IMR-90 (cell line): ENCODE data around the gene AZU1. TPM values are rescaled to one million over a fixed set of nuclear protein-coding genes. Genes with fewer than 3 reads are reported as not detected.
A peak's percentile ranks its signal among the peaks of the same experiment; 100 is the strongest.

Experiments
- ATAC-seq: fragments of 200-7000 bp; cut with Tn5 transposase; 2 replicates; pipeline ENCODE4 v1.9.1; 2020; ENCODE audit warnings: low read depth, mild to moderate bottlenecking, moderate library complexity
- BruUV-seq: library from RNA; stranded (reverse); fragments of 400-500 nt; replicated peaks from 2 replicates; lab custom pipeline; 2021; lab: Mats Ljungman, UMichigan
- CTCF ChIA-PET: fragments of 300-600 bp; formaldehyde crosslinking; extraction: SDS; loops from one replicate; lab custom pipeline; 2021; ENCODE audit warnings: antibody characterized with exemption; lab: Yijun Ruan, JAX
- POLR2A ChIA-PET: fragments of 300-600 bp; sonication (Branson Sonifier 250); formaldehyde crosslinking; loops from one replicate; lab custom pipeline; 2022; ENCODE audit warnings: antibody characterized with exemption; ENCODE audit not compliant: unreplicated experiment; lab: Charles Lee
- DNase-seq: peaks from one replicate; pipeline ENCODE4 v3.0.0; 2013
- H2AFZ ChIP-seq: replicated peaks from 2 replicates; pipeline ENCODE3; 2013; ENCODE audit warnings: low read length, mild to moderate bottlenecking; ENCODE audit not compliant: poor library complexity
- H2AK5ac ChIP-seq: 2 replicates; pipeline ENCODE4 v1.6.1; 2013; ENCODE audit warnings: low read depth, low read length, inconsistent platforms
- H2AK9ac ChIP-seq: replicated peaks from 2 replicates; pipeline ENCODE3; 2013; ENCODE audit warnings: mild to moderate bottlenecking, low read depth, low read length, moderate library complexity; ENCODE audit not compliant: poor library complexity
- H2BK120ac ChIP-seq: 2 replicates; pipeline ENCODE4 v1.6.1; 2013; ENCODE audit warnings: low read depth, low read length, inconsistent platforms
- H2BK15ac ChIP-seq: 3 replicates; pipeline ENCODE4 v1.6.1; 2013; ENCODE audit warnings: low read depth, low read length, inconsistent platforms
- H2BK20ac ChIP-seq: 2 replicates; pipeline ENCODE4 v1.6.1; 2013; ENCODE audit warnings: low read depth, mild to moderate bottlenecking, inconsistent platforms, low read length, moderate library complexity
- H2BK5ac ChIP-seq: 2 replicates; pipeline ENCODE4 v1.6.1; 2013; ENCODE audit warnings: mild to moderate bottlenecking, low read depth, low read length, inconsistent platforms; ENCODE audit not compliant: poor library complexity, severe bottlenecking
- H3K14ac ChIP-seq: replicated peaks from 2 replicates; pipeline ENCODE4 v1.6.1; 2013; ENCODE audit warnings: low read depth, low read length, inconsistent platforms
- H3K18ac ChIP-seq: 2 replicates; pipeline ENCODE4 v1.6.1; 2013; ENCODE audit warnings: low read depth, low read length, control low read depth
- H3K23ac ChIP-seq: 2 replicates; pipeline ENCODE4 v1.6.1; 2013; ENCODE audit warnings: low read depth, low read length, inconsistent platforms
- H3K27ac ChIP-seq: 2 replicates; pipeline ENCODE4 v1.5.1; 2013; ENCODE audit warnings: mild to moderate bottlenecking, control low read depth, low read length; ENCODE audit not compliant: insufficient read depth
- H3K27me3 ChIP-seq: 2 replicates; pipeline ENCODE4 v1.6.1; 2013; ENCODE audit warnings: low read length; ENCODE audit not compliant: control insufficient read depth, insufficient read depth
- H3K36me3 ChIP-seq: 2 replicates; pipeline ENCODE4 v1.6.1; 2013; ENCODE audit warnings: low read length, mixed read lengths; ENCODE audit not compliant: control insufficient read depth, insufficient read depth
- H3K4ac ChIP-seq: 2 replicates; pipeline ENCODE4 v1.6.1; 2013; ENCODE audit warnings: low read depth, low read length, inconsistent platforms
- H3K4me1 ChIP-seq: 2 replicates; pipeline ENCODE4 v1.6.1; 2013; ENCODE audit warnings: low read length, mixed read lengths; ENCODE audit not compliant: control insufficient read depth, insufficient read depth
- H3K4me2 ChIP-seq: 2 replicates; pipeline ENCODE4 v1.6.1; 2013; ENCODE audit warnings: low read depth, mild to moderate bottlenecking, control low read depth, low read length, moderate library complexity
- H3K4me3 ChIP-seq: 2 replicates; pipeline ENCODE4 v1.5.1; 2013; ENCODE audit warnings: low read depth, mild to moderate bottlenecking, control low read depth, low read length, moderate library complexity; ENCODE audit not compliant: insufficient read depth
- H3K56ac ChIP-seq: 2 replicates; pipeline ENCODE4 v1.6.1; 2013; ENCODE audit warnings: low read length, inconsistent platforms; ENCODE audit not compliant: insufficient read depth; ENCODE audit errors: extremely low read depth
- H3K79me1 ChIP-seq, 2 experiments: 2 replicates each; pipeline ENCODE4 v1.6.1; 2013; ENCODE audit warnings: low read length in 2 of 2, inconsistent platforms in 1 of 2, low read depth in 1 of 2
- H3K9ac ChIP-seq: 2 replicates; pipeline ENCODE4 v1.6.1; 2013; ENCODE audit warnings: low read depth, low read length, control low read depth
- H3K9me1 ChIP-seq: 2 replicates; pipeline ENCODE4 v1.6.1; 2013; ENCODE audit warnings: low read length, inconsistent platforms; ENCODE audit not compliant: insufficient read depth
- H3K9me3 ChIP-seq: 2 replicates; pipeline ENCODE4 v1.6.1; 2013; ENCODE audit warnings: low read length; ENCODE audit not compliant: control insufficient read depth, insufficient read depth
- H4K20me1 ChIP-seq: 2 replicates; pipeline ENCODE4 v1.6.1; 2013; ENCODE audit warnings: low read length, inconsistent platforms; ENCODE audit not compliant: insufficient read depth
- H4K5ac ChIP-seq: 2 replicates; pipeline ENCODE4 v1.6.1; 2013; ENCODE audit warnings: mild to moderate bottlenecking, low read depth, low read length, control low read depth
- H4K8ac ChIP-seq, 2 experiments: 2 replicates each; pipeline ENCODE4 v1.6.1; 2013; ENCODE audit warnings: low read depth in 2 of 2, low read length in 2 of 2, control low read depth in 1 of 2, inconsistent platforms in 1 of 2
- H4K91ac ChIP-seq: 2 replicates; pipeline ENCODE4 v1.6.1; 2013; ENCODE audit warnings: low read depth, low read length, inconsistent platforms; ENCODE audit not compliant: insufficient read depth
- BHLHE40 ChIP-seq: fragments of 150-350 bp; IDR thresholded peaks from 2 replicates; pipeline ENCODE4 v1.6.1; 2016; ENCODE audit warnings: mild to moderate bottlenecking, low read depth, low read length
- CEBPB ChIP-seq: IDR thresholded peaks from 2 replicates; pipeline ENCODE4 v1.6.1; 2012; ENCODE audit warnings: low read depth, low read length, improper control_type of control experiment
- CHD1 ChIP-seq: IDR thresholded peaks from 2 replicates; pipeline ENCODE4 v1.6.1; 2012; ENCODE audit warnings: low read depth, low read length, improper control_type of control experiment
- CTCF ChIP-seq: conservative IDR thresholded peaks from 2 replicates; pipeline ENCODE4 v1.5.1; 2012; ENCODE audit warnings: mild to moderate bottlenecking, low read depth, low read length, improper control_type of control experiment
- FOS ChIP-seq: fragments of 150-350 bp; IDR thresholded peaks from 2 replicates; pipeline ENCODE4 v1.6.1; 2016; ENCODE audit warnings: low read depth, low read length
- MAFK ChIP-seq: IDR thresholded peaks from 2 replicates; pipeline ENCODE4 v1.6.1; 2012; ENCODE audit warnings: low read depth, low read length, improper control_type of control experiment
- MAZ ChIP-seq: IDR thresholded peaks from 2 replicates; pipeline ENCODE4 v1.6.1; 2012; ENCODE audit warnings: low read depth, mild to moderate bottlenecking, low read length, improper control_type of control experiment, moderate library complexity, borderline replicate concordance
- MXI1 ChIP-seq: IDR thresholded peaks from 2 replicates; pipeline ENCODE4 v1.6.1; 2012; ENCODE audit warnings: low read depth, mild to moderate bottlenecking, low read length, moderate library complexity, borderline replicate concordance
- NFE2L2 ChIP-seq: fragments of 150-350 bp; IDR thresholded peaks from 2 replicates; pipeline ENCODE4 v1.6.1; 2016; ENCODE audit warnings: low read depth, mild to moderate bottlenecking, low read length
- POLR2A ChIP-seq: IDR thresholded peaks from 2 replicates; pipeline ENCODE4 v1.6.1; 2012; ENCODE audit warnings: mild to moderate bottlenecking, low read depth, low read length
- RAD21 ChIP-seq: IDR thresholded peaks from 2 replicates; pipeline ENCODE4 v1.6.1; 2012; ENCODE audit warnings: low read length, improper control_type of control experiment
- RCOR1 ChIP-seq: IDR thresholded peaks from 2 replicates; pipeline ENCODE4 v1.6.1; 2012; ENCODE audit warnings: mild to moderate bottlenecking, low read length, improper control_type of control experiment; ENCODE audit not compliant: insufficient replicate concordance
- RFX5 ChIP-seq: IDR thresholded peaks from 2 replicates; pipeline ENCODE4 v1.8.0; 2012; ENCODE audit warnings: low read depth, mild to moderate bottlenecking, low read length, moderate library complexity
- SMC3 ChIP-seq: fragments of 150-350 bp; IDR thresholded peaks from 2 replicates; pipeline ENCODE4 v1.6.1; 2016; ENCODE audit warnings: low read depth, mild to moderate bottlenecking, antibody characterized with exemption, low read length, moderate library complexity
- WGBS, 2 experiments: methylation state at CpG; one replicate each; pipeline versions ENCODE4 v1.1.5 to v1.1.7; 2013; ENCODE audit warnings: missing lambda C conversion rate in 2 of 2; ENCODE audit not compliant: insufficient read length in 1 of 2; ENCODE audit errors: extremely low coverage in 2 of 2; 5-methylcytosine and 5-hydroxymethylcytosine counted together
- dilution Hi-C: fragments of 300-500 bp; cut with HindIII; formaldehyde crosslinking; loops from one replicate; pipeline ENCODE4 v1.14.3; 2018; ENCODE audit warnings: low sequenced_read_pairs; ENCODE audit not compliant: unreplicated experiment
- in situ Hi-C: fragments of 300-500 bp; cut with MboI; formaldehyde crosslinking; loops from 3 replicates; pipeline ENCODE4 v1.14.3; 2019; ENCODE audit warnings: low sequenced_read_pairs, inconsistent platforms, mixed read lengths
- intact Hi-C: fragments of 100-400 bp; cut with micrococcal nuclease; formaldehyde crosslinking; loops from 2 replicates; pipeline ENCODE4 v1.10.0; 2022
- polyA plus RNA-seq, 3 experiments: library from polyadenylated mRNA; depleted of rRNA; stranded (reverse); fragments of >200 nt; gene quantifications; 2 replicates each; pipeline ENCODE4 v1.2.3, GENCODE V29; 2012; ENCODE audit warnings: low replicate concordance in 1 of 3
- total RNA-seq: library from RNA; depleted of rRNA; stranded (reverse); fragments of >200 nt; gene quantifications from 2 replicates; pipeline ENCODE4 v1.2.3, GENCODE V29; 2012
- TF ChIP-seq, protein P1 (sequence below): fragments of 150-350 bp; IDR thresholded peaks from 2 replicates; pipeline ENCODE4 v1.6.1; 2017; ENCODE audit warnings: mild to moderate bottlenecking, antibody characterized with exemption, low read length, low read depth
- TF ChIP-seq, protein P2 (sequence below): fragments of 150-350 bp; IDR thresholded peaks from 2 replicates; pipeline ENCODE4 v1.6.1; 2016; ENCODE audit warnings: low read depth, mild to moderate bottlenecking, low read length, moderate library complexity, borderline replicate concordance

Gene AZU1
- total and polyA plus RNA-seq, 2 of the 4 experiments (the other 2 are of a cell fraction) = 0.12 TPM; not detected in 1

- no peak for TF ChIP-seq RFX5
- no peak for TF ChIP-seq CEBPB
- TF ChIP-seq MAZ = no peak
- no peak for TF ChIP-seq MXI1
- TF ChIP-seq RCOR1 = no peak
- no peak for TF ChIP-seq NFE2L2
- TF ChIP-seq, protein P1, sequence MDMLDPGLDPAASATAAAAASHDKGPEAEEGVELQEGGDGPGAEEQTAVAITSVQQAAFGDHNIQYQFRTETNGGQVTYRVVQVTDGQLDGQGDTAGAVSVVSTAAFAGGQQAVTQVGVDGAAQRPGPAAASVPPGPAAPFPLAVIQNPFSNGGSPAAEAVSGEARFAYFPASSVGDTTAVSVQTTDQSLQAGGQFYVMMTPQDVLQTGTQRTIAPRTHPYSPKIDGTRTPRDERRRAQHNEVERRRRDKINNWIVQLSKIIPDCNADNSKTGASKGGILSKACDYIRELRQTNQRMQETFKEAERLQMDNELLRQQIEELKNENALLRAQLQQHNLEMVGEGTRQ = no peak
- TF ChIP-seq CTCF = no peak
- no peak for TF ChIP-seq CHD1
- TF ChIP-seq BHLHE40 = no peak
- no peak for TF ChIP-seq POLR2A
- TF ChIP-seq MAFK = no peak
- TF ChIP-seq FOS = no peak
- TF ChIP-seq, protein P2, sequence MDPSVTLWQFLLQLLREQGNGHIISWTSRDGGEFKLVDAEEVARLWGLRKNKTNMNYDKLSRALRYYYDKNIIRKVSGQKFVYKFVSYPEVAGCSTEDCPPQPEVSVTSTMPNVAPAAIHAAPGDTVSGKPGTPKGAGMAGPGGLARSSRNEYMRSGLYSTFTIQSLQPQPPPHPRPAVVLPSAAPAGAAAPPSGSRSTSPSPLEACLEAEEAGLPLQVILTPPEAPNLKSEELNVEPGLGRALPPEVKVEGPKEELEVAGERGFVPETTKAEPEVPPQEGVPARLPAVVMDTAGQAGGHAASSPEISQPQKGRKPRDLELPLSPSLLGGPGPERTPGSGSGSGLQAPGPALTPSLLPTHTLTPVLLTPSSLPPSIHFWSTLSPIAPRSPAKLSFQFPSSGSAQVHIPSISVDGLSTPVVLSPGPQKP = no peak
- no peak for TF ChIP-seq RAD21
- TF ChIP-seq SMC3 = no peak
- Histone ChIP-seq H2BK15ac (peak overlapping the region; percentile 54; the same call in 1 of the 3 replicates), H3K4me1 (peaks cover 19% of the 10 kb centered on the region), H3K56ac (peak overlapping the region; percentile 30; the same call in 1 of the 2 replicates), H4K91ac (peak overlapping the region; percentile 96), H3K4ac (peak overlapping the region; percentile 98), H3K23ac (peak overlapping the region; percentile 79), H3K18ac (peak overlapping the region; percentile 89), H4K20me1 (peaks cover 3% of the 10 kb centered on the region; the same call in 1 of the 2 replicates), H3K9me3 (no peaks in the 10 kb centered on the region), H2BK5ac (peak overlapping the region; percentile 33), H3K4me2 (no peak overlapping the region; the same call in 1 of the 2 replicates), H3K79me1 (peaks cover 2 to 38% of the 10 kb centered on the region in 2 experiments; a peak in 2 of 4 replicates), H3K27ac (peak overlapping the region; percentile 37; the same call in 1 of the 2 replicates), H3K9ac (no peak overlapping the region), H3K36me3 (no peaks in the 10 kb centered on the region), H3K4me3 (no peak overlapping the region), H2BK120ac (peak overlapping the region; percentile 96), H2AK5ac (peak overlapping the region; percentile 98), H2BK20ac (peak overlapping the region; percentile 84), H2AFZ (peak overlapping the region; percentile 80), H4K5ac (peak overlapping the region; percentile 91), H2AK9ac (peak overlapping the region; percentile 78), H3K14ac (peak overlapping the region; percentile 93), H3K9me1 (peaks cover 15% of the 10 kb centered on the region), H3K27me3 (no peaks in the 10 kb centered on the region), H4K8ac (peak overlapping the region; percentile 74 to 90; a peak in 2 of 4 replicates)
- WGBS, 2 experiments = 95% methylated on average over 15 of the region's 19 CpGs; no CpG with 5 or more reads in 1 of the 2 experiments
- BruUV-seq = no TSS peak
- ATAC-seq = no peak
- in situ Hi-C loops = no loop called here
- CTCF ChIA-PET = interaction anchor here (0.7 kb wide), 1 partner anchor 11 kb away, joined by 7 read pairs; no protein-coding TSS in a partner anchor
- dilution Hi-C loops = no loop called here
- intact Hi-C loops = loop anchor here (2.0 kb wide), 1 partner anchor 15 kb away; the partner anchor contains the start of gene PTBP1
- POLR2A ChIA-PET = interaction anchor here (0.8 kb wide), 1 partner anchor 80 kb away, joined by 3 read pairs; no protein-coding TSS in a partner anchor
- DNase-seq = no peak
Measured at GRCh38 chr19:781800-782184, 45.8 kb upstream of the AZU1 start.
